BJ (cell line): ENCODE measurements around the gene MAP3K20. TPM values are rescaled to one million over a fixed set of nuclear protein-coding genes. Genes with fewer than 3 reads are reported as not detected.
"Not testable (repeated sequence)": the region's sequence is repeated elsewhere in the genome, so short reads cannot be mapped to it uniquely, and the experiment has no call there.

ENCODE experiments used
- CTCF ChIA-PET: fragments of 350-600 bp; formaldehyde crosslinking; extraction: SDS; loops from one replicate; lab custom pipeline; 2021; ENCODE audit warnings: antibody characterized with exemption, inconsistent platforms; lab: Yijun Ruan, JAX
- POLR2A ChIA-PET: fragments of 300-600 bp; sonication (Branson Sonifier 250); formaldehyde crosslinking; extraction: SDS; loops from one replicate; lab custom pipeline; 2021; ENCODE audit warnings: antibody characterized with exemption; lab: Charles Lee
- DNase-seq: peaks from one replicate; pipeline ENCODE4 v3.0.0-alpha.2; 2011; ENCODE audit warnings: low read depth
- H3K27me3 ChIP-seq: 2 replicates; pipeline ENCODE4 v1.6.0; 2011; ENCODE audit warnings: low read length; ENCODE audit not compliant: control insufficient read depth, insufficient read depth
- H3K36me3 ChIP-seq: 2 replicates; pipeline ENCODE4 v1.5.1; 2011; ENCODE audit warnings: low read length; ENCODE audit not compliant: control insufficient read depth, insufficient read depth
- H3K4me3 ChIP-seq: 2 replicates; pipeline ENCODE4 v1.5.1; 2011; ENCODE audit warnings: low read depth, mild to moderate bottlenecking, control low read depth, low read length
- CTCF ChIP-seq: IDR thresholded peaks from 2 replicates; pipeline ENCODE4 v1.5.1; 2011; ENCODE audit warnings: low read depth, mild to moderate bottlenecking, control low read depth, inconsistent platforms, low read length, moderate library complexity; ENCODE audit not compliant: insufficient read depth
- polyA plus RNA-seq: library from polyadenylated mRNA; depleted of rRNA; stranded (reverse); fragments of >200 nt; gene quantifications from 2 replicates; pipeline ENCODE4 v1.2.3, GENCODE V29; 2011

MAP3K20 gene
- polyA plus RNA-seq, 1 experiment, result 45.4 TPM

GRCh38 chr2:173291412-173291811 is 215.8 kb downstream of the MAP3K20 start:
- POLR2A ChIA-PET, result no interaction called here
- TF ChIP-seq CTCF, result no peak
- CTCF ChIA-PET, result no interaction called here

GRCh38 chr2:173296235-173296634 is 220.6 kb downstream of the MAP3K20 start:
- CTCF ChIA-PET, result no interaction called here
- TF ChIP-seq CTCF, result no peak
- 0 out of 2 replicates have a peak, but pooled peaks cover 1% of the 10 kb centered on the region for H3K27me3 ChIP-seq

More at GRCh38 chr2:173291412-173291811, 215.8 kb downstream of the MAP3K20 start:
- 0 out of 2 replicates have a peak, but pooled peaks cover 1% of the 10 kb centered on the region for H3K27me3 ChIP-seq
- DNase-seq, result no peak
- no peak overlapping the region for H3K4me3 ChIP-seq
- H3K36me3 ChIP-seq, result no peaks in the 10 kb centered on the region

GRCh38 chr2:173298536-173299097 is 223.0 kb downstream of the MAP3K20 start:
- Histone ChIP-seq H3K4me3 (no peak overlapping the region), H3K36me3 (no peaks in the 10 kb centered on the region), H3K27me3 (no peaks in the 10 kb centered on the region)
- ChIA-PET POLR2A (no interaction called here), CTCF (no interaction called here)
- TF ChIP-seq CTCF, result no peak
- DNase-seq, result no peak

More at GRCh38 chr2:173296235-173296634, 220.6 kb downstream of the MAP3K20 start:
- no peak overlapping the region for H3K4me3 ChIP-seq
- DNase-seq, result no peak
- POLR2A ChIA-PET, result no interaction called here
- no peaks in the 10 kb centered on the region for H3K36me3 ChIP-seq

GRCh38 chr2:173299764-173300163 is 224.1 kb downstream of the MAP3K20 start:
- ChIA-PET POLR2A (no interaction called here), CTCF (interaction anchor here (0.6 kb wide), 1 partner anchor 14 kb away, joined by 3 read pairs; no protein-coding TSS in a partner anchor)
- Histone ChIP-seq H3K27me3 (no peaks in the 10 kb centered on the region), H3K4me3 (no peak overlapping the region), H3K36me3 (no peaks in the 10 kb centered on the region)
- DNase-seq, result no peak
- no peak for TF ChIP-seq CTCF

GRCh38 chr2:173300458-173300857 is 224.8 kb downstream of the MAP3K20 start:
- H3K36me3 ChIP-seq, result no peaks in the 10 kb centered on the region
- no peak for TF ChIP-seq CTCF
- H3K4me3 ChIP-seq, result no peak overlapping the region
- ChIA-PET CTCF (interaction anchor here (1.5 kb wide), 1 partner anchor 273 kb away, joined by 3 read pairs; no protein-coding TSS in a partner anchor), POLR2A (no interaction called here)
- H3K27me3 ChIP-seq, result no peaks in the 10 kb centered on the region
- no peak for DNase-seq

GRCh38 chr2:173301549-173301948 is 225.9 kb downstream of the MAP3K20 start:
- H3K4me3 ChIP-seq, H3K27me3 ChIP-seq, H3K36me3 ChIP-seq, DNase-seq, POLR2A ChIA-PET: not testable (repeated sequence)
- CTCF ChIA-PET, result interaction anchor here (0.9 to 1.5 kb wide), 2 partner anchors 9 to 274 kb away, joined by 3 read pairs; no protein-coding TSS in a partner anchor
